Measurements from ENCODE around the gene ZBTB21. TPM values are rescaled to one million over a fixed set of nuclear protein-coding genes. Genes with fewer than 3 reads are reported as not detected.

ZBTB21 gene
- polyA plus RNA-seq, 2 of the 4 experiments (the other 2 are of a cell fraction): 5.4 to 13.1 TPM

DNA sequence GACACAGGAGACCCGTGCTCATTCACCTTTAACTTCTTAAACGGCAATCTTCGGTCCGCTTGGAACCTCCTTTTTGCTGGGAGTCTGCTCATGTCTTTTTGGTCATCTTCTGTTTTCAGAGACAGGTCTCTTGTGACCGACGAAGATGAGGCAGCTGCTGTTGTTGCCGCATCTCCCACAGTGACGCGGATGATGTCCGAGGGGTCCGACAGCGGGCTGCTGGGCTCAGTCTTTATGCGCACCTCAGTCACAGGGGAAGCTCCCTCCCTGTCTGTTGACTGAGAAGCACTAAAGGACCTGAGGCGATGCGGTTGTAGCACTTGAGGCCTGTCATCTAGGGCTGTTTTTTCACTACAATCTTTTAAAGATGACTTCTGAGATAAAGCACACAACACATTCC is 17.6 kb downstream of the ZBTB21 start:
- Histone ChIP-seq H3K4me2 (no peak overlapping the region), H3K4me3 (no peak overlapping the region), H3K27ac (no peak overlapping the region), H3K4me1 (no peaks in the 10 kb centered on the region), H3K9me3 (peaks cover 7% of the 10 kb centered on the region; the same call in 1 of the 3 replicates)
- 91% methylated on average over 13 of the region's 15 CpGs for WGBS (ENCODE audit: missing lambda C conversion rate)
- ATAC-seq: no peak
- no peak for DNase-seq (ENCODE audit: low read depth in 1 of 2, low spot score in 1 of 2)
- no peak for FAIRE-seq
- ChIA-PET CTCF (no interaction called here), POLR2A (no interaction called here)
- TF ChIP-seq CEBPB (IDR thresholded peaks at IDR 0.05) (no peak), HOXB5 (CRISPR knock-in tag; IDR thresholded peaks at IDR 0.05) (no peak), POLR2AphosphoS2 (conservative IDR thresholded peaks at IDR 0.05; ENCODE audit: low read length) (no peak), CBX2 (IDR thresholded peaks at IDR 0.05; ENCODE audit: borderline replicate concordance, low read depth) (no peak), SMC3 (IDR thresholded peaks at IDR 0.05) (no peak), RARB (CRISPR knock-in tag; IDR thresholded peaks at IDR 0.05) (no peak), NR3C1 (IDR thresholded peaks at IDR 0.05) (no peak), FOXS1 (CRISPR knock-in tag; IDR thresholded peaks at IDR 0.05) (no peak), RFX5 (IDR thresholded peaks at IDR 0.05) (no peak), GATA3 (IDR thresholded peaks at IDR 0.05; ENCODE audit: borderline replicate concordance) (no peak), JUNB (IDR thresholded peaks at IDR 0.05) (no peak), TFCP2L1 (CRISPR knock-in tag; IDR thresholded peaks at IDR 0.05) (no peak), PHF8 (IDR thresholded peaks at IDR 0.05; ENCODE audit: borderline replicate concordance, low read depth) (no peak), KDM1A (IDR thresholded peaks at IDR 0.05; ENCODE audit: low read depth) (no peak), HOXB13 (CRISPR knock-in tag; IDR thresholded peaks at IDR 0.05; ENCODE audit: low read depth) (no peak)
- TF ChIP-seq, protein P1, sequence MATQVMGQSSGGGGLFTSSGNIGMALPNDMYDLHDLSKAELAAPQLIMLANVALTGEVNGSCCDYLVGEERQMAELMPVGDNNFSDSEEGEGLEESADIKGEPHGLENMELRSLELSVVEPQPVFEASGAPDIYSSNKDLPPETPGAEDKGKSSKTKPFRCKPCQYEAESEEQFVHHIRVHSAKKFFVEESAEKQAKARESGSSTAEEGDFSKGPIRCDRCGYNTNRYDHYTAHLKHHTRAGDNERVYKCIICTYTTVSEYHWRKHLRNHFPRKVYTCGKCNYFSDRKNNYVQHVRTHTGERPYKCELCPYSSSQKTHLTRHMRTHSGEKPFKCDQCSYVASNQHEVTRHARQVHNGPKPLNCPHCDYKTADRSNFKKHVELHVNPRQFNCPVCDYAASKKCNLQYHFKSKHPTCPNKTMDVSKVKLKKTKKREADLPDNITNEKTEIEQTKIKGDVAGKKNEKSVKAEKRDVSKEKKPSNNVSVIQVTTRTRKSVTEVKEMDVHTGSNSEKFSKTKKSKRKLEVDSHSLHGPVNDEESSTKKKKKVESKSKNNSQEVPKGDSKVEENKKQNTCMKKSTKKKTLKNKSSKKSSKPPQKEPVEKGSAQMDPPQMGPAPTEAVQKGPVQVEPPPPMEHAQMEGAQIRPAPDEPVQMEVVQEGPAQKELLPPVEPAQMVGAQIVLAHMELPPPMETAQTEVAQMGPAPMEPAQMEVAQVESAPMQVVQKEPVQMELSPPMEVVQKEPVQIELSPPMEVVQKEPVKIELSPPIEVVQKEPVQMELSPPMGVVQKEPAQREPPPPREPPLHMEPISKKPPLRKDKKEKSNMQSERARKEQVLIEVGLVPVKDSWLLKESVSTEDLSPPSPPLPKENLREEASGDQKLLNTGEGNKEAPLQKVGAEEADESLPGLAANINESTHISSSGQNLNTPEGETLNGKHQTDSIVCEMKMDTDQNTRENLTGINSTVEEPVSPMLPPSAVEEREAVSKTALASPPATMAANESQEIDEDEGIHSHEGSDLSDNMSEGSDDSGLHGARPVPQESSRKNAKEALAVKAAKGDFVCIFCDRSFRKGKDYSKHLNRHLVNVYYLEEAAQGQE (IDR thresholded peaks at IDR 0.05): no peak

DNA sequence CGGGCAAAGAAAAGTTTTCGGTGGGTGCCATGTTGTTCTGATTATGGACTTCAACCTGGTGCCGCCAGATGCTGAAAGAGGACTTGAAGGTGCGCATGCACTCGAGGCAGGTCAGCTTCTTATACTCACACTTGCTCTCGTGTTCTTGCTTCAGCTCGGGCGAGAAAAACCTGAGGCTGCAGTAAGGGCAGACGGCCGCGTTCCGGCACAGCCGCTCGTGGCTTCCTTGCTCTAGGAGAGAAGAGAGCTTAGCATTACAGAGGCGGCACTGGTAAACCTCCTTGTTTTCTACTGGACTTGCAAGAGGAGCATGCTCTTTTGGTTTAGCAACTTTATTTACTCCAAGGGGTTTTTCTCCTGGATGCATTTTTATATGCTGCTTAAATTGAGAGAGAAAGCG is 18.5 kb downstream of the ZBTB21 start:
- H3K4me3 ChIP-seq: no peak overlapping the region
- FAIRE-seq: no peak
- no peak for ATAC-seq
- CTCF ChIA-PET: interaction anchor here (1.5 kb wide), 1 partner anchor 11 kb away, joined by 4 read pairs; no protein-coding TSS in a partner anchor
- no peaks in the 10 kb centered on the region for H3K4me1 ChIP-seq
- 95% methylated on average over 16 of the region's 16 CpGs for WGBS (ENCODE audit: missing lambda C conversion rate)
- H3K27ac ChIP-seq: no peak overlapping the region
- TF ChIP-seq, protein P2, sequence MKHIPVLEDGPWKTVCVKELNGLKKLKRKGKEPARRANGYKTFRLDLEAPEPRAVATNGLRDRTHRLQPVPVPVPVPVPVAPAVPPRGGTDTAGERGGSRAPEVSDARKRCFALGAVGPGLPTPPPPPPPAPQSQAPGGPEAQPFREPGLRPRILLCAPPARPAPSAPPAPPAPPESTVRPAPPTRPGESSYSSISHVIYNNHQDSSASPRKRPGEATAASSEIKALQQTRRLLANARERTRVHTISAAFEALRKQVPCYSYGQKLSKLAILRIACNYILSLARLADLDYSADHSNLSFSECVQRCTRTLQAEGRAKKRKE (CRISPR knock-in tag; IDR thresholded peaks at IDR 0.05; ENCODE audit: low read depth): no peak
- no peak for TF ChIP-seq ZFP36 (IDR thresholded peaks at IDR 0.05; ENCODE audit: borderline replicate concordance, partially characterized antibody)
- DNase-seq (ENCODE audit: low read depth in 1 of 2, low spot score in 1 of 2): no peak
- no peak overlapping the region for H3K4me2 ChIP-seq
- POLR2A ChIA-PET: no interaction called here
- H3K9me3 ChIP-seq: peaks cover 7% of the 10 kb centered on the region; the same call in 1 of the 3 replicates

DNA sequence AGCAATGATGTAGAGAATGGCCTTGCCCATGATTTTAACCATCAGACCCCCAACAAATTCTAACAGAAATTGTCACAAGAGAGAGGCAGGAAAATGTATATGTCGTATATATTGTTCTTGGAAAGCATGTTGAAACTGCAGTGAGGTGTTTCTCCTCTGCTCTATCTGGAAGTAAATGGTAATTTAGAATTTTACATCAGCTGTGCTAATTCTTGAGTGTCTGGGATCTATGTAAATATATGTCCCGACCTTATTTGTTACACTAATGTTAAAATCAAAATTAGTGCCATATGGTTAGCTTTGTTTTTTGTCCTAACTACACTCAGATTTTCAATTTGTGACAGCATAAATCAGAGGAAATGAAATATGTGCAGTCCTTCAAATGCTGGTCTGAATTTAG is 20.5 kb downstream of the ZBTB21 start:
- TF ChIP-seq SREBF2 (IDR thresholded peaks at IDR 0.05) (no peak), ZFP36 (IDR thresholded peaks at IDR 0.05; ENCODE audit: borderline replicate concordance, partially characterized antibody) (no peak), NR3C1 (IDR thresholded peaks at IDR 0.05) (no peak), RCOR1 (IDR thresholded peaks at IDR 0.05; ENCODE audit: low read depth, low read length) (no peak), POLR2A (IDR thresholded peaks at IDR 0.05; ENCODE audit: low read length) (no peak), HDAC2 (IDR thresholded peaks at IDR 0.05) (no peak)
- no peak for ATAC-seq

More for the DNA sequence above, 20.5 kb downstream of the ZBTB21 start:
- no peak overlapping the region for H3K27ac ChIP-seq
- no peaks in the 10 kb centered on the region for H3K9me3 ChIP-seq
- no peak overlapping the region for H3K4me3 ChIP-seq
- H3K4me2 ChIP-seq: no peak overlapping the region
- CTCF ChIA-PET: interaction anchor here (1.4 kb wide), 1 partner anchor 378 kb away, joined by 3 read pairs; no protein-coding TSS in a partner anchor
- no peaks in the 10 kb centered on the region for H3K4me1 ChIP-seq
- no peak for FAIRE-seq
- 71% methylated on average over 2 of the region's 2 CpGs for WGBS (ENCODE audit: missing lambda C conversion rate)
- no peak for DNase-seq (ENCODE audit: low read depth in 1 of 2, low spot score in 1 of 2)
- POLR2A ChIA-PET: no interaction called here

Measured in A549 (cell line).